Immature natural killer cell (primary cell): Measurements from ENCODE around the gene SS18L1. TPM values are rescaled to one million over a fixed set of nuclear protein-coding genes. Genes with fewer than 3 reads are reported as not detected.

Experiments used
- DNase-seq, 3 donors: peaks; one replicate each; pipeline ENCODE4 v3.0.0; 2022; ENCODE audit warnings: mixed read lengths in 1 of 3
- H3K27ac Mint-ChIP-seq, 6 donors: one replicate each; pipeline ENCODE4 v1.8.0; 2020; ENCODE audit warnings: mixed read lengths in 6 of 6, mild to moderate bottlenecking in 5 of 6, inconsistent platforms in 4 of 6, moderate library complexity in 3 of 6
- H3K27me3 Mint-ChIP-seq, 3 donors: one replicate each; pipeline ENCODE4 v1.8.0; 2020 to 2021; ENCODE audit warnings: low read depth in 3 of 3, mild to moderate bottlenecking in 3 of 3, mixed read lengths in 3 of 3, moderate library complexity in 3 of 3, inconsistent platforms in 1 of 3
- H3K36me3 Mint-ChIP-seq, 3 donors: one replicate each; pipeline ENCODE4 v1.8.0; 2020; ENCODE audit warnings: mixed read lengths in 3 of 3, inconsistent platforms in 2 of 3, mild to moderate bottlenecking in 2 of 3
- H3K4me1 Mint-ChIP-seq, 2 donors: one replicate each; pipeline ENCODE4 v1.8.0; 2020; ENCODE audit warnings: inconsistent platforms in 2 of 2, mild to moderate bottlenecking in 2 of 2, mixed read lengths in 2 of 2, moderate library complexity in 1 of 2
- H3K4me3 Mint-ChIP-seq, 5 donors: one replicate each; pipeline ENCODE4 v1.8.0; 2020; ENCODE audit warnings: mild to moderate bottlenecking in 5 of 5, mixed read lengths in 5 of 5, inconsistent platforms in 3 of 5, moderate library complexity in 3 of 5
- H3K9me3 Mint-ChIP-seq, 6 donors: one replicate each; pipeline ENCODE4 v1.8.0; 2020; ENCODE audit warnings: mild to moderate bottlenecking in 6 of 6, mixed read lengths in 6 of 6, inconsistent platforms in 4 of 6, moderate library complexity in 3 of 6
- polyA plus RNA-seq, 3 donors: library from polyadenylated mRNA; unstranded; fragments of 300-500 nt; fragmentation: Illumina TruSeq; gene quantifications; one replicate each; pipeline ENCODE4 v1.2.3, GENCODE V29; 2021

Gene SS18L1
- polyA plus RNA-seq, 3 donors from 2014 or later = 0.39 to 0.68 TPM; not detected in 1

DNA sequence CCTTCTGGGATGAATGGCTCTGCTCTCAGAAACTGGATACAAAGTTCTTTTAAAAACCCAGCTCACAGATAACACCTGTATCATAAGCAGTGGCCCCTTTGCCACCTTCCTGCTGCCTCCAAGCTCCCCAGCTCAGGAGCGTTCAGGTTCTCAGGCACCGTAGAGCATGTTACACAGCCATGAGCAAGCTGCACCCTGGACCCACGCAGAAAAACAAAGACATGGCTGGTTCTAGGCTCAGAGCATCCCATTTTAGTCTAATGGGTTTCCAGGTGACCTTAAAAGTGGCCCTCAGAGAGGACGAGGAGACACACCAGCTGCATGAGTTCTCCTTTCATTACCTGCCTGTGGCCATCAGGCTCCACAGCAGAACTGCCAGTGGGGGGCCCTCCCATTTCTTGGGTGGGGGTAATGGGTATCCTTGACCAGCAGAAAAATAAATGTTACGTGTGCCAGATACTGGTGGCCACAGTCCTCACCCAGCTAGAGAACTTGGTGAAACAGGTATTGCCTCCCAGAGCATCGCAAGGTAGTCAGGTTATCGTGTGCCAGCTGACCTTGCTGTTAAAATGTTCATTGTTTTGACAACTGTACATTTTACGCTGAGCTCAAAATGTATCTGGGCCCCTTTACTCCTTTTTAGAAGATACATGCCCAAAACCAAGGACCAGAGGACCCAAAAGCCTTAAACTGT, 7.8 kb upstream of the SS18L1 start:
- Mint-ChIP-seq H3K4me3 (no peak overlapping the region), H3K27me3 (peaks cover 4 to 7% (median 7%) of the 10 kb centered on the region in 3 donors), H3K4me1 (peaks cover 42 to 45% of the 10 kb centered on the region in 2 donors), H3K27ac (peak overlapping the region; percentile 31 to 78 (median 74)), H3K36me3 (peaks cover 17 to 44% (median 21%) of the 10 kb centered on the region in 3 donors), H3K9me3 (no peaks in the 10 kb centered on the region)
- DNase-seq = no peak

GRCh38 chr20:62136283-62137091, 7.1 kb upstream of the SS18L1 start:
- Mint-ChIP-seq H3K27me3 (peaks cover 4 to 12% (median 7%) of the 10 kb centered on the region in 3 donors), H3K36me3 (peaks cover 11 to 38% (median 21%) of the 10 kb centered on the region in 3 donors), H3K4me3 (no peak overlapping the region), H3K4me1 (peaks cover 44 to 52% of the 10 kb centered on the region in 2 donors), H3K9me3 (no peaks in the 10 kb centered on the region), H3K27ac (peak overlapping the region; percentile 74 to 83 (median 78))
- DNase-seq = peak; percentile 62 to 69 (median 63)

- Mint-ChIP-seq H3K4me1 (peaks cover 47 to 54% of the 10 kb centered on the region in 2 donors), H3K27me3 (peaks cover 9 to 15% (median 10%) of the 10 kb centered on the region in 3 donors), H3K4me3 (no peak overlapping the region), H3K36me3 (peaks cover 11 to 38% (median 21%) of the 10 kb centered on the region in 3 donors), H3K27ac (peak overlapping the region; percentile 74 to 83 (median 78)), H3K9me3 (no peaks in the 10 kb centered on the region)
- DNase-seq = no peak
These were observed 6.5 kb upstream of the SS18L1 start for GRCh38 chr20:62137092-62137384.

DNA sequence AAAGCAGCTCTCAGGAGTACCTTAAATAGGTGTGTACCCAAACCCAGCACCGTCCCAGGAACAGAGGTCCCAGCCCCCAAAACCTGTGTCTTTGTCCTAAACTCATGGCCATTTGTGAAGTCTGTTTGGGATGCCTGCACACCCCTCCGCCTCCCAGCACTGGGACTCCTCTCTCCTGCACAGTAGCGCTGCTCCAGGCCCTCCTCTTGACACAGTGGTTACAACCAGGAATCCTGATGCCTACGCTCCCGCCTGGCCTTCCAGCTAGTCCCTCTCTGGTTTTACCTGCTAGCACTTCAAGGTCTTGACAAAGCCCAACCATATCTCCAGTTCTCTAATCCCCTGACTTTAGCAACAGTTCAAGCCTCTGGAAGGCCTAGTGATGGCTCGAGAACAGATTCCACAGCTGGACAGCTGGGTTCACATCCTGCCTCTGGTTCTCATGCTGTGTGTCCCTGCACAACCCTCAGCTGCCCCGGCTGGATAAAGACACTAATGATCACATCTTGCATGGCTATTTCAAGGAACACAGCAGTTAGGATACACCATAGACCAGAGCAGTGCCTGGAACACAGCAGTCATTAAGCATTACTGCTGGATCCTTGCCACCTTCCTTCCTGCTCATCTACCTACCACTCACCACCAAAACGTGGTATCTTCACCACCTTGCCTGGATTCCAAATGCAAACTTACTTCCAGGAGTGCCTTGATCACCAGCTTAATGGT, 5.9 kb upstream of the SS18L1 start:
- Mint-ChIP-seq H3K36me3 (peaks cover 11 to 32% (median 21%) of the 10 kb centered on the region in 3 donors), H3K27ac (peak overlapping the region; percentile 74 to 83 (median 78)), H3K4me1 (peaks cover 45 to 52% of the 10 kb centered on the region in 2 donors), H3K4me3 (no peak overlapping the region), H3K9me3 (no peaks in the 10 kb centered on the region), H3K27me3 (peaks cover 9 to 19% (median 12%) of the 10 kb centered on the region in 3 donors)
- no peak for DNase-seq

- Mint-ChIP-seq H3K27me3 (peaks cover 8 to 21% (median 12%) of the 10 kb centered on the region in 3 donors), H3K27ac (peak overlapping the region; percentile 73 to 83 (median 78)), H3K36me3 (peaks cover 11 to 32% (median 21%) of the 10 kb centered on the region in 3 donors), H3K9me3 (no peaks in the 10 kb centered on the region), H3K4me3 (no peak overlapping the region), H3K4me1 (peaks cover 43 to 52% of the 10 kb centered on the region in 2 donors)
- DNase-seq = no peak
These were observed 5.4 kb upstream of the SS18L1 start for GRCh38 chr20:62138204-62138543.

DNA sequence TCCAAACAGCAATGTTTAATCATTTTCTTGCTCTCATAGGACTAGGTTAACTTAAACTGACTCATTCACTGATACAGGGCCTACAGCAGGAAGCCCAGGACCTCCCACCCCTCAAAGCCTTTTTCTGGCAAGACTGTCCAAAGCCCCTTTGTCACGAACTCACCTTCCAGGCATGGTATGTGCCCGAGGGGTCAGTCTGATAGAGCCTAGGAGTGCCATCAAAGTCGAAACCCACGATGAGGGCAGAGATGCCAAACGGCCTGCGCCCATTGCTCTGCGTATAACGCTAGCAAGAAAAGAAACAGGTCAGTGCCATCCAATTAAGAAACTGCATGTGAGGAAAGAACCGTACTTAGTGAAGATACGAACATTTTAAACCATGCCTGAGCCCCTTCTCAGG, 4.7 kb upstream of the SS18L1 start:
- Mint-ChIP-seq H3K9me3 (no peaks in the 10 kb centered on the region), H3K4me3 (no peak overlapping the region), H3K36me3 (peaks cover 11 to 32% (median 21%) of the 10 kb centered on the region in 3 donors), H3K27me3 (peaks cover 8 to 23% (median 12%) of the 10 kb centered on the region in 3 donors), H3K4me1 (peaks cover 40 to 52% of the 10 kb centered on the region in 2 donors), H3K27ac (peak overlapping the region in 2 of 6 donors; percentile 43 to 78)
- DNase-seq = no peak

DNA sequence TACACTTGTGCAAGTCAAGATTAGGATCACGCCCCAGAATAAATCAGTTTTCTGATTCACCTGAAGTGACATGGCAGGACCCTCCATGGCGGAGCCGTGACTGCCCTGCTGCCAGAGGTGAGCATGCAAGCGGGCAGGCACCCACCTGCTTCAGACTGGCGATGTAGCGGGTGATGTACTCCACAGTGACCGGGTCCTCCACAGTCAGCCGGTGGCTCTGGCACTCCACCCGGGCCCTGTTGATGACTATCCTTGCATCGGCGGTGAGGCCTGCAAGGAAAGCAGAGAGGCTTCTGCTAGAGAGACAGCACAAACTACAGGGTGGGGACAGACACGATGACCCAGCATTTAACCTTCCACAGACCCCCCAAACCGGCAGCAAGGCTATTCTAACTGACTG, 3.9 kb upstream of the SS18L1 start:
- H3K36me3 Mint-ChIP-seq = peaks cover 11 to 32% (median 17%) of the 10 kb centered on the region in 3 donors
- H3K9me3 Mint-ChIP-seq = no peaks in the 10 kb centered on the region
- peak overlapping the region in 1 of 5 donors; percentile 30 for H3K4me3 Mint-ChIP-seq
- no peak for DNase-seq
- H3K4me1 Mint-ChIP-seq = peaks cover 40 to 56% of the 10 kb centered on the region in 2 donors
- peaks cover 10 to 23% (median 12%) of the 10 kb centered on the region in 3 donors for H3K27me3 Mint-ChIP-seq
- peak overlapping the region in 5 of 6 donors; percentile 49 to 78 (median 57) for H3K27ac Mint-ChIP-seq

DNA sequence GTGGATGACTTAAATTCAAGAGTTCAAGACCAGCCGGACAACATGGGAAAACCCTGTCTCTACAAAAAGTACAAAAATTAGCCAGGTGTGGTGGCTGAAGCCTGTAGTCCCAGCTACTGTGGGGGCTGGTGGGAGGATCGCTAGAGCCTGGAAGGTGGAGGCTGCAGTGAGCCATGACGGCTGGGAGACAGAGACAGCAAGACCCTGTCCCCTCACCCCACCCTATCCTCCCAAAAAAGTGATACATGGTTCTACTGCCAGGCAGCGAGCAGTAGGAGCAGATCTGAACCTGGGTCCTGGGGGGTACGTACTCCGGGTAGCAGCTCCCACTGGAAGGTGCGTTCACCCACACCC, 2.5 kb upstream of the SS18L1 start:
- no peaks in the 10 kb centered on the region for H3K9me3 Mint-ChIP-seq
- H3K36me3 Mint-ChIP-seq = peaks cover 11 to 32% (median 17%) of the 10 kb centered on the region in 3 donors
- no peak for DNase-seq
- peak overlapping the region; percentile 89 to 96 (median 92) for H3K27ac Mint-ChIP-seq
- H3K4me1 Mint-ChIP-seq = peaks cover 51 to 70% of the 10 kb centered on the region in 2 donors
- peak overlapping the region; percentile 89 to 94 (median 91) for H3K4me3 Mint-ChIP-seq
- peaks cover 10 to 25% (median 14%) of the 10 kb centered on the region in 3 donors for H3K27me3 Mint-ChIP-seq

DNA sequence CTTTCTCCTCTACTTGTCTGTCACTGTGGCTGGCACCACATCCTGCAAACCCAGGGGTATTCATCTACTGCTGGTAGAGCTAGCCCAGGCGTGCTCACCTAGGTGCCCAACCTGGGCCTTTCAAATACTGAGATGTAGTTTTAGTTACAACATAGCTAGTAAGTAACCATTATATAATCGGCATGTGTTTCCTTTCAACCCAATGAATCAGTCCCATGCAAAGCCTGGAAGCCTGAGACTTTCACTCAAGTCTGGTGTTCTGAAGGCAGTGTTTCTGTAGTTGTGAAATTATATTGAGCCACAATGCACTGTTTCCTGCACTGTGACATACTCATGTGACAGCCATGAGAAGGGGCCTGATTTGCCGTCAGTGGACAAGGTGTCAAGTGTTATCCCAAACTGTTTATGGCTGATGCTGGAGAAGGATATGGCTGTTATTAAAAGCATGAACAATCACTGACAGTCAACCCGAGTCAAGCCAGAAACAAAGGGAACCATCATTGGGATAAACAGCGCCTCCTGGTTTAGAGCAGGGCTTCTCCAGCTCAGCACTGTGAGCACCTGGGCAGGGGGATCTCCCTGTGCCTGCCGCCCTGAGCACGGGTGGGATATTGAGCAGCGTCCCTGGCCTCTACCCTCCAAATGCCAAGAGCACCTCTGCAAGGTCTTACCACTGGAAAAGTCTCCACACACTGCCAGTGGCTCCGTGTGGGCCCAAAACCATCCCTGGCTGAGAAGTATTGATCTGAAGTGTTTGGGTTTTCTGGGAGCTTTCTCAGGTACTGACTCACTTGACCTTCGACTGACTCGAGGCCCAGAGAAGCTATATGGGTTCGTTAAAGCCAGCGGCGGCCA, 1.9 kb upstream of the SS18L1 start:
- Mint-ChIP-seq H3K27ac (peak overlapping the region; percentile 89 to 96 (median 92)), H3K36me3 (peaks cover 10 to 27% (median 13%) of the 10 kb centered on the region in 3 donors), H3K9me3 (no peaks in the 10 kb centered on the region), H3K27me3 (peaks cover 9 to 26% (median 14%) of the 10 kb centered on the region in 3 donors), H3K4me3 (peak overlapping the region; percentile 89 to 94 (median 91)), H3K4me1 (peaks cover 51 to 66% of the 10 kb centered on the region in 2 donors)
- peak; percentile 40 to 50 (median 45) for DNase-seq

GRCh38 chr20:62142252-62143080, 1.1 kb upstream of the SS18L1 start:
- Mint-ChIP-seq H3K4me3 (peak overlapping the region; percentile 89 to 94 (median 91)), H3K4me1 (peaks cover 49 to 58% of the 10 kb centered on the region in 2 donors), H3K36me3 (peaks cover 6 to 20% (median 9%) of the 10 kb centered on the region in 3 donors), H3K27me3 (peaks cover 9 to 24% (median 14%) of the 10 kb centered on the region in 3 donors), H3K27ac (peak overlapping the region; percentile 89 to 96 (median 92)), H3K9me3 (no peaks in the 10 kb centered on the region)
- DNase-seq = no peak

DNA sequence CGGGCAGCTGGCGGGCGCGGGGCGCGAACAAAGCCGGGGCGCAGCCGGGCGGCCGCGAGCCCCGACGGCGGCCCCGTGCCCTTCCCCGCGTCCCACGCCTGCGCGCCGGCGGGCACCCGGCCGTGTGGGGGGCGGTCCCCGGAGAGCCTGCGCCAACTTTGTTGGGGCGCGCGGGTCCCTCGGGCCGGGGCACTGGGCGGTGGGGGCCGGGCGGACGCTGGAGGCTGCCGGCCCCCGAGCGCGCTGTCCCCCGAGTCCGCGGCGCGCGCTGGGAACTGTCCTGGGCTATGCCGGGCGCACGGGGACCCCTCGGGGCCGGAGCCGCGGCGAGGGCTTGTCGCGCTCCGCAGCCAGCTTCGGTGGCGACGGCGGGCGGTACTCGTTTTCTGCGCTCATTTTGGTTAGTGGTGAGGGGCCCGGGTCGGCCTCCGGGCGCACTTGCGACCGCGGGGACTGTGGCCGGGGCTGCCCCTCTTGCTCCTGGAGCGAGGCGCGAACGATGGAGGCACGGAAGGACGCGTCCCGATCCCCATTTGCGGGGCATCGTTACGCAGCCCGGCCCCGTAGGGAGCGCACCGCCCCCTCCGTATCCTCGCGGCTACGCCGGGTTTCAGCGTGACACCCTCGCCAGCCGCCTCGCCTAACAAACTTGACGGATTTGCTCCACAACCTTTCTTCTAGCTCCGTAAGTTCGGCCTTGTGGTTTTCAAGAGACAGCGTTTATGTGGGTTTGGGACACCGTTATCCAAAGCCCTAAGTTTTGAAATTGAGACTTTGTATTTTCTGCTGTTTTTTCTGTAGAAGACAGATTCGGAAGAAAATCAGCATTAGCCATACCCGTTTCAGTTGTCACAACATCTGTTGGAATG, 622 bp downstream of the SS18L1 start:
- Mint-ChIP-seq H3K36me3 (peaks cover 0 to 6% (median 0%) of the 10 kb centered on the region in 3 donors), H3K4me3 (peak overlapping the region; percentile 82 to 90 (median 84)), H3K9me3 (no peaks in the 10 kb centered on the region), H3K27me3 (peaks cover 7 to 22% (median 14%) of the 10 kb centered on the region in 3 donors), H3K4me1 (peaks cover 40 to 48% of the 10 kb centered on the region in 2 donors), H3K27ac (peak overlapping the region; percentile 85 to 92 (median 90))
- peak in 2 of 3 donors; percentile 28 to 35 for DNase-seq
